Small intestine (tissue), 7 donors: ENCODE data around the gene NEK4. TPM values are rescaled to one million over a fixed set of nuclear protein-coding genes. Genes with fewer than 3 reads are reported as not detected.

Experiments
- DNase-seq, 2 donors: peaks; one replicate each; pipeline versions ENCODE4 v3.0.0 to v3.0.0-alpha.2; 2013
- FAIRE-seq: peaks from 2 replicates; lab custom pipeline; 2012; peaks lifted over from hg19 to GRCh38; lab: Jason Lieb, UNC
- H3K27ac ChIP-seq, 3 donors: one replicate each; pipeline ENCODE4 v1.5.1; 2013; ENCODE audit warnings: low read length in 2 of 3, mild to moderate bottlenecking in 2 of 3, control low read depth in 1 of 3, inconsistent platforms in 1 of 3, low read depth in 1 of 3, moderate library complexity in 1 of 3
- H3K27me3 ChIP-seq, 3 donors: one replicate each; pipeline ENCODE4 v1.6.1; 2013; ENCODE audit warnings: low read length in 3 of 3, inconsistent platforms in 1 of 3; ENCODE audit not compliant: control insufficient read depth in 3 of 3, insufficient read depth in 3 of 3
- H3K36me3 ChIP-seq, 3 donors: one replicate each; pipeline ENCODE4 v1.6.1; 2013; ENCODE audit warnings: low read length in 3 of 3, inconsistent platforms in 1 of 3, low read depth in 1 of 3, mild to moderate bottlenecking in 1 of 3, moderate library complexity in 1 of 3; ENCODE audit not compliant: control insufficient read depth in 3 of 3, insufficient read depth in 2 of 3
- H3K4me1 ChIP-seq, 3 donors: one replicate each; pipeline ENCODE4 v1.6.1; 2013; ENCODE audit warnings: low read length in 2 of 3, inconsistent platforms in 1 of 3, low read depth in 1 of 3, mild to moderate bottlenecking in 1 of 3, moderate library complexity in 1 of 3; ENCODE audit not compliant: control insufficient read depth in 3 of 3, insufficient read depth in 2 of 3
- H3K4me3 ChIP-seq, 3 donors: one replicate each; pipeline ENCODE4 v1.5.1; 2013; ENCODE audit warnings: low read length in 3 of 3, control low read depth in 1 of 3, inconsistent platforms in 1 of 3, low read depth in 1 of 3, mild to moderate bottlenecking in 1 of 3, moderate library complexity in 1 of 3
- H3K9me3 ChIP-seq, 2 donors: one replicate each; pipeline ENCODE4 v1.6.1; 2013; ENCODE audit warnings: low read depth in 1 of 2, low read length in 1 of 2; ENCODE audit not compliant: control insufficient read depth in 2 of 2, insufficient read depth in 1 of 2
- WGBS, 3 donors: extraction: QIAGEN DNeasy Blood & Tissue Kit; methylation state at CpG; one replicate each; pipeline ENCODE4 v1.1.7; 2013; 5-methylcytosine and 5-hydroxymethylcytosine counted together
- polyA plus RNA-seq, 4 donors: library from polyadenylated mRNA; stranded (reverse) in 3 of 4; unstranded in 1 of 4; fragments of 200-250 nt in 3 of 4; fragments of 120-200 nt in 1 of 4; gene quantifications; one replicate each; pipeline versions ENCODE4 v1.2.1 to v1.2.3, GENCODE V29; 2013
- donor health status: healthy with polysubstance abuse.
- donor health status: control.
- donor health status: control.
- donor health status: Bipolar disorder and iron deficiency.
- donor health status: healthy.

Gene NEK4
- polyA plus RNA-seq, 4 donors: 3.0 to 18.5 (median 7.0) TPM

- DNase-seq: no peak
- H3K36me3 ChIP-seq: peaks cover 0 to 12% (median 0%) of the 10 kb centered on the region in 3 donors
- FAIRE-seq: no peak
- no peak overlapping the region for H3K4me3 ChIP-seq
- no peaks in the 10 kb centered on the region for H3K27me3 ChIP-seq
- WGBS, 3 donors: 89 to 92% (median 90%) methylated on average over 10 of the region's 10 CpGs
- H3K9me3 ChIP-seq: no peaks in the 10 kb centered on the region
- H3K4me1 ChIP-seq: peaks cover 2 to 27% (median 2%) of the 10 kb centered on the region in 3 donors
- peak overlapping the region in 1 of 3 donors; percentile 90 for H3K27ac ChIP-seq
Observed at GRCh38 chr3:52771702-52772101, 962 bp upstream of the NEK4 start.

GRCh38 chr3:52771334-52771681, 568 bp upstream of the NEK4 start:
- DNase-seq: no peak
- H3K9me3 ChIP-seq: no peaks in the 10 kb centered on the region
- WGBS, 3 donors: 48 to 53% (median 50%) methylated on average over 5 of the region's 5 CpGs
- peaks cover 2 to 23% (median 2%) of the 10 kb centered on the region in 3 donors for H3K4me1 ChIP-seq
- FAIRE-seq: no peak
- peaks cover 0 to 12% (median 0%) of the 10 kb centered on the region in 3 donors for H3K36me3 ChIP-seq
- H3K27ac ChIP-seq: peak overlapping the region; percentile 43 to 90 (median 70)
- peak overlapping the region; percentile 70 to 85 (median 78) for H3K4me3 ChIP-seq
- no peaks in the 10 kb centered on the region for H3K27me3 ChIP-seq

- Histone ChIP-seq H3K4me1 (peaks cover 2 to 9% (median 2%) of the 10 kb centered on the region in 3 donors), H3K27me3 (no peaks in the 10 kb centered on the region), H3K4me3 (peak overlapping the region; percentile 70 to 85 (median 78)), H3K27ac (peak overlapping the region in 1 of 3 donors; percentile 40), H3K36me3 (peaks cover 0 to 12% (median 5%) of the 10 kb centered on the region in 3 donors), H3K9me3 (no peaks in the 10 kb centered on the region)
- 19 to 28% (median 25%) methylated on average over 13 of the region's 13 CpGs for WGBS, 3 donors
- DNase-seq (peak; percentile 13 to 29), FAIRE-seq (no peak)
Observed at GRCh38 chr3:52769786-52770455, 819 bp downstream of the NEK4 start.

- DNase-seq (peak in 1 of 2 donors; percentile 7), FAIRE-seq (no peak)
- H3K4me1 ChIP-seq: no peaks in the 10 kb centered on the region
- 70 to 88% (median 77%) methylated on average over 2 of the region's 2 CpGs for WGBS, 3 donors
- no peaks in the 10 kb centered on the region for H3K27me3 ChIP-seq
- no peak overlapping the region for H3K27ac ChIP-seq
- no peak overlapping the region for H3K4me3 ChIP-seq
- no peaks in the 10 kb centered on the region for H3K9me3 ChIP-seq
- peaks cover 6 to 31% (median 15%) of the 10 kb centered on the region in 3 donors for H3K36me3 ChIP-seq
Observed at GRCh38 chr3:52763466-52763865, 7.3 kb downstream of the NEK4 start.

GRCh38 chr3:52756141-52756540, 14.6 kb downstream of the NEK4 start:
- Histone ChIP-seq H3K4me3 (no peak overlapping the region), H3K36me3 (peaks cover 5 to 30% (median 11%) of the 10 kb centered on the region in 3 donors), H3K27me3 (no peaks in the 10 kb centered on the region), H3K4me1 (no peaks in the 10 kb centered on the region), H3K27ac (no peak overlapping the region), H3K9me3 (no peaks in the 10 kb centered on the region)
- FAIRE-seq (no peak), DNase-seq (no peak)
- WGBS, 3 donors: 92 to 100% (median 96%) methylated on average over 1 of the region's 1 CpG

- Histone ChIP-seq H3K9me3 (no peaks in the 10 kb centered on the region), H3K36me3 (peaks cover 4 to 44% (median 11%) of the 10 kb centered on the region in 3 donors), H3K27me3 (no peaks in the 10 kb centered on the region), H3K27ac (no peak overlapping the region), H3K4me3 (no peak overlapping the region), H3K4me1 (no peaks in the 10 kb centered on the region)
- 90 to 95% (median 91%) methylated on average over 4 of the region's 4 CpGs for WGBS, 3 donors
- DNase-seq (no peak), FAIRE-seq (no peak)
Observed at GRCh38 chr3:52754373-52754772, 16.4 kb downstream of the NEK4 start.

GRCh38 chr3:52752045-52752660, 18.6 kb downstream of the NEK4 start:
- WGBS, 3 donors: 87 to 98% (median 92%) methylated on average over 3 of the region's 3 CpGs
- Histone ChIP-seq H3K9me3 (no peaks in the 10 kb centered on the region), H3K4me1 (no peaks in the 10 kb centered on the region), H3K27ac (no peak overlapping the region), H3K36me3 (peaks cover 8 to 48% (median 10%) of the 10 kb centered on the region in 3 donors), H3K4me3 (no peak overlapping the region), H3K27me3 (no peaks in the 10 kb centered on the region)
- FAIRE-seq: no peak
- DNase-seq: no peak

- Histone ChIP-seq H3K4me1 (peaks cover 0 to 6% (median 0%) of the 10 kb centered on the region in 3 donors), H3K27ac (no peak overlapping the region), H3K4me3 (no peak overlapping the region), H3K27me3 (no peaks in the 10 kb centered on the region), H3K36me3 (peaks cover 7 to 56% (median 8%) of the 10 kb centered on the region in 3 donors), H3K9me3 (no peaks in the 10 kb centered on the region)
- WGBS, 3 donors: 89 to 92% (median 91%) methylated on average over 2 of the region's 2 CpGs
- FAIRE-seq: no peak
- no peak for DNase-seq
Observed at GRCh38 chr3:52743721-52744120, 27.0 kb downstream of the NEK4 start.
